ENCODE results near the gene HES7.

HES7 gene

GRCh38 chr17:8150194-8151119 is 26.6 kb upstream of the HES7 start:
- peak overlapping the region; percentile 71 for H3K27ac Mint-ChIP-seq
- H3K9me3 Mint-ChIP-seq = no peaks in the 10 kb centered on the region
- peaks cover 19% of the 10 kb centered on the region for H3K4me1 Mint-ChIP-seq (ENCODE audit: low read depth)
- H3K4me3 Mint-ChIP-seq = peak overlapping the region; percentile 93
- H3K36me3 Mint-ChIP-seq (ENCODE audit: low read depth) = peaks cover 36% of the 10 kb centered on the region
- H3K27me3 Mint-ChIP-seq = no peaks in the 10 kb centered on the region

- Mint-ChIP-seq H3K9me3 (no peaks in the 10 kb centered on the region), H3K36me3 (ENCODE audit: low read depth) (peaks cover 37% of the 10 kb centered on the region), H3K27ac (no peak overlapping the region), H3K4me3 (peak overlapping the region; percentile 93), H3K4me1 (ENCODE audit: low read depth) (peaks cover 19% of the 10 kb centered on the region), H3K27me3 (no peaks in the 10 kb centered on the region)
These were observed 25.7 kb upstream of the HES7 start for GRCh38 chr17:8149419-8150193.

- no peaks in the 10 kb centered on the region for H3K27me3 Mint-ChIP-seq
- peaks cover 37% of the 10 kb centered on the region for H3K36me3 Mint-ChIP-seq (ENCODE audit: low read depth)
- peaks cover 19% of the 10 kb centered on the region for H3K4me1 Mint-ChIP-seq (ENCODE audit: low read depth)
- H3K4me3 Mint-ChIP-seq = no peak overlapping the region
- no peaks in the 10 kb centered on the region for H3K9me3 Mint-ChIP-seq
- no peak overlapping the region for H3K27ac Mint-ChIP-seq
These were observed 24.7 kb upstream of the HES7 start for GRCh38 chr17:8148560-8148959.

- no peaks in the 10 kb centered on the region for H3K9me3 Mint-ChIP-seq
- H3K27me3 Mint-ChIP-seq = no peaks in the 10 kb centered on the region
- peaks cover 19% of the 10 kb centered on the region for H3K4me1 Mint-ChIP-seq (ENCODE audit: low read depth)
- no peak overlapping the region for H3K4me3 Mint-ChIP-seq
- peaks cover 37% of the 10 kb centered on the region for H3K36me3 Mint-ChIP-seq (ENCODE audit: low read depth)
- no peak overlapping the region for H3K27ac Mint-ChIP-seq
These were observed 24.0 kb upstream of the HES7 start for GRCh38 chr17:8147805-8148404.

GRCh38 chr17:8147141-8147804 is 23.4 kb upstream of the HES7 start:
- H3K4me1 Mint-ChIP-seq (ENCODE audit: low read depth) = peaks cover 19% of the 10 kb centered on the region
- no peaks in the 10 kb centered on the region for H3K9me3 Mint-ChIP-seq
- no peak overlapping the region for H3K4me3 Mint-ChIP-seq
- peaks cover 37% of the 10 kb centered on the region for H3K36me3 Mint-ChIP-seq (ENCODE audit: low read depth)
- H3K27me3 Mint-ChIP-seq = no peaks in the 10 kb centered on the region
- no peak overlapping the region for H3K27ac Mint-ChIP-seq

GRCh38 chr17:8146381-8147140 is 22.7 kb upstream of the HES7 start:
- Mint-ChIP-seq H3K4me1 (ENCODE audit: low read depth) (peaks cover 17% of the 10 kb centered on the region), H3K4me3 (no peak overlapping the region), H3K27ac (peak overlapping the region; percentile 41), H3K27me3 (no peaks in the 10 kb centered on the region), H3K9me3 (no peaks in the 10 kb centered on the region), H3K36me3 (ENCODE audit: low read depth) (peaks cover 40% of the 10 kb centered on the region)

- H3K4me1 Mint-ChIP-seq (ENCODE audit: low read depth) = peaks cover 11% of the 10 kb centered on the region
- no peaks in the 10 kb centered on the region for H3K9me3 Mint-ChIP-seq
- peaks cover 47% of the 10 kb centered on the region for H3K36me3 Mint-ChIP-seq (ENCODE audit: low read depth)
- H3K27me3 Mint-ChIP-seq = no peaks in the 10 kb centered on the region
- H3K27ac Mint-ChIP-seq = peak overlapping the region; percentile 41
- no peak overlapping the region for H3K4me3 Mint-ChIP-seq
These were observed 21.9 kb upstream of the HES7 start for GRCh38 chr17:8145811-8146210.

- H3K27me3 Mint-ChIP-seq = no peaks in the 10 kb centered on the region
- peaks cover 46% of the 10 kb centered on the region for H3K36me3 Mint-ChIP-seq (ENCODE audit: low read depth)
These were observed 20.7 kb upstream of the HES7 start for GRCh38 chr17:8144401-8145231.

GRCh38 chr17:8143581-8144400 is 19.9 kb upstream of the HES7 start:
- H3K27ac Mint-ChIP-seq = no peak overlapping the region
- H3K9me3 Mint-ChIP-seq = no peaks in the 10 kb centered on the region
- no peak overlapping the region for H3K4me3 Mint-ChIP-seq

More at GRCh38 chr17:8144401-8145231, 20.7 kb upstream of the HES7 start:
- Mint-ChIP-seq H3K4me3 (no peak overlapping the region), H3K9me3 (no peaks in the 10 kb centered on the region), H3K4me1 (ENCODE audit: low read depth) (peaks cover 4% of the 10 kb centered on the region), H3K27ac (no peak overlapping the region)

GRCh38 chr17:8142887-8143580 is 19.1 kb upstream of the HES7 start:
- Mint-ChIP-seq H3K4me3 (no peak overlapping the region), H3K36me3 (ENCODE audit: low read depth) (peaks cover 32% of the 10 kb centered on the region), H3K4me1 (ENCODE audit: low read depth) (peaks cover 4% of the 10 kb centered on the region), H3K27ac (no peak overlapping the region), H3K9me3 (no peaks in the 10 kb centered on the region), H3K27me3 (no peaks in the 10 kb centered on the region)

More at GRCh38 chr17:8143581-8144400, 19.9 kb upstream of the HES7 start:
- Mint-ChIP-seq H3K4me1 (ENCODE audit: low read depth) (peaks cover 4% of the 10 kb centered on the region), H3K27me3 (no peaks in the 10 kb centered on the region), H3K36me3 (ENCODE audit: low read depth) (peaks cover 39% of the 10 kb centered on the region)

- no peaks in the 10 kb centered on the region for H3K9me3 Mint-ChIP-seq
- H3K36me3 Mint-ChIP-seq (ENCODE audit: low read depth) = peaks cover 27% of the 10 kb centered on the region
- no peaks in the 10 kb centered on the region for H3K27me3 Mint-ChIP-seq
- H3K4me1 Mint-ChIP-seq (ENCODE audit: low read depth) = peaks cover 4% of the 10 kb centered on the region
- H3K4me3 Mint-ChIP-seq = no peak overlapping the region
- H3K27ac Mint-ChIP-seq = no peak overlapping the region
These were observed 18.4 kb upstream of the HES7 start for GRCh38 chr17:8142158-8142886.

GRCh38 chr17:8141741-8142140 is 17.8 kb upstream of the HES7 start:
- Mint-ChIP-seq H3K9me3 (no peaks in the 10 kb centered on the region), H3K27ac (no peak overlapping the region), H3K4me3 (no peak overlapping the region), H3K27me3 (peaks cover 1% of the 10 kb centered on the region), H3K4me1 (ENCODE audit: low read depth) (peaks cover 5% of the 10 kb centered on the region), H3K36me3 (ENCODE audit: low read depth) (peaks cover 24% of the 10 kb centered on the region)
